HFF-Myc (cell line): ENCODE data around the gene TRDN.

Source experiments
- DNase-seq: peaks from one replicate; pipeline ENCODE4 v3.0.0-alpha.2; 2011; ENCODE audit warnings: low read depth; ENCODE audit errors: extremely low read depth
- H3K4me3 ChIP-seq: replicated peaks from 2 replicates; pipeline ENCODE4 v1.5.1; 2011; ENCODE audit warnings: low read depth, mild to moderate bottlenecking, control low read depth, low read length
- CTCF ChIP-seq: IDR thresholded peaks from 2 replicates; pipeline ENCODE4 v1.5.1; 2012; ENCODE audit warnings: mild to moderate bottlenecking, low read depth, low read length, control low read depth; ENCODE audit errors: missing control alignments

TRDN gene

GRCh38 chr6:123518441-123519188 lies 118.1 kb downstream of the TRDN start:
- no peak for TF ChIP-seq CTCF
- no peak for DNase-seq
- H3K4me3 ChIP-seq, result no peak overlapping the region

- TF ChIP-seq CTCF, result no peak
- DNase-seq, result no peak
- no peak overlapping the region for H3K4me3 ChIP-seq
These were observed 121.0 kb downstream of the TRDN start for GRCh38 chr6:123515715-123516114.

- TF ChIP-seq CTCF, result no peak
- no peak overlapping the region for H3K4me3 ChIP-seq
- no peak for DNase-seq
These were observed 127.6 kb downstream of the TRDN start for GRCh38 chr6:123509112-123509511.

- no peak for DNase-seq
- no peak for TF ChIP-seq CTCF
- no peak overlapping the region for H3K4me3 ChIP-seq
These were observed 128.5 kb downstream of the TRDN start for GRCh38 chr6:123508290-123508689.

GRCh38 chr6:123507582-123507981 lies 129.2 kb downstream of the TRDN start:
- DNase-seq, result no peak
- no peak overlapping the region for H3K4me3 ChIP-seq
- no peak for TF ChIP-seq CTCF

- no peak for TF ChIP-seq CTCF
- no peak for DNase-seq
- no peak overlapping the region for H3K4me3 ChIP-seq
These were observed 133.1 kb downstream of the TRDN start for GRCh38 chr6:123503619-123504018.

- TF ChIP-seq CTCF, result no peak
- no peak for DNase-seq
- no peak overlapping the region for H3K4me3 ChIP-seq
These were observed 139.7 kb downstream of the TRDN start for GRCh38 chr6:123497025-123497424.
